HCT116 (cell line): ENCODE data around the gene PDLIM7. TPM values are rescaled to one million over a fixed set of nuclear protein-coding genes. Genes with fewer than 3 reads are reported as not detected.

ENCODE experiments used
- ATAC-seq: fragments of 200-7000 bp; cut with Tn5 transposase; 2 replicates; pipeline ENCODE4 v1.9.1; 2020; ENCODE audit warnings: mild to moderate bottlenecking, moderate library complexity
- BruUV-seq: library from RNA; stranded (reverse); fragments of 400-500 nt; replicated peaks from 2 replicates; lab custom pipeline; 2021; lab: Mats Ljungman, UMichigan
- CTCF ChIA-PET: fragments of 300-600 bp; sonication (Branson Sonifier 250); formaldehyde crosslinking; loops from one replicate; lab custom pipeline; 2021; ENCODE audit warnings: antibody characterized with exemption; lab: Charles Lee
- POLR2A ChIA-PET: fragments of 300-600, 350-600 bp; sonication (Branson Sonifier 250); formaldehyde crosslinking; loops from one replicate; lab custom pipeline; 2021; ENCODE audit warnings: antibody characterized with exemption; lab: Charles Lee
- RAD21 ChIA-PET, 2 experiments: fragments of 300-600 bp; sonication (Branson Sonifier 250); formaldehyde crosslinking; loops; one replicate each; lab custom pipeline; 2023; ENCODE audit warnings: low total read pairs in 2 of 2; ENCODE audit not compliant: uncharacterized antibody in 2 of 2, unreplicated experiment in 2 of 2, low non-redundant PET in 1 of 2; lab: Charles Lee
- DNase-seq: peaks from one replicate; pipeline ENCODE4 v3.0.0-alpha.2; 2010; ENCODE audit warnings: low read depth, low spot score
- H2AFZ ChIP-seq: fragments of 200-600 bp; shearing (Covaris generic), sonication (generic); 2 replicates; pipeline ENCODE4 v1.6.1; 2017; ENCODE audit warnings: low read depth, mixed run types, mixed read lengths, antibody characterized with exemption, low read length; ENCODE audit not compliant: poor library complexity, severe bottlenecking
- H3K27ac ChIP-seq: 2 replicates; pipeline ENCODE4 v1.5.1; 2012; ENCODE audit warnings: low read depth, low read length
- H3K27me3 ChIP-seq: fragments of 200-600 bp; sonication (generic); 2 replicates; pipeline ENCODE4 v1.6.1; 2016; ENCODE audit warnings: mixed run types, low read length, mixed read lengths; ENCODE audit not compliant: insufficient read depth
- H3K36me3 ChIP-seq, 2 experiments: fragments of 200-500 bp in 1 of 2; fragments of 200-600 bp in 1 of 2; sonication (Bioruptor generic) in 1 of 2; sonication (generic) in 1 of 2; 2 replicates each; pipeline versions ENCODE4 v1.5.1 to v1.6.1; 2014 to 2016; ENCODE audit warnings: low read length in 2 of 2, inconsistent platforms in 1 of 2, mixed read lengths in 1 of 2, mixed run types in 1 of 2; ENCODE audit not compliant: insufficient read depth in 2 of 2, control insufficient read depth in 1 of 2
- H3K4me1 ChIP-seq, 2 experiments: fragments of 200-600 bp in 1 of 2; sonication (generic) in 1 of 2; 2 replicates each; pipeline versions ENCODE4 v1.5.1 to v1.6.1; 2012 to 2017; ENCODE audit warnings: low read length in 2 of 2, inconsistent platforms in 1 of 2, mild to moderate bottlenecking in 1 of 2, mixed read lengths in 1 of 2, mixed run types in 1 of 2, moderate library complexity in 1 of 2; ENCODE audit not compliant: insufficient read depth in 2 of 2, control insufficient read depth in 1 of 2
- H3K4me2 ChIP-seq: fragments of 200-600 bp; sonication (generic); 2 replicates; pipeline ENCODE4 v1.6.1; 2017; ENCODE audit warnings: mixed run types, low read length, mixed read lengths
- H3K4me3 ChIP-seq, 2 experiments: fragments of 200-600 bp in 1 of 2; sonication (generic) in 1 of 2; replicated peaks in 1 of 2; 2 replicates each; pipeline ENCODE4 v1.5.1; 2011 to 2016; ENCODE audit warnings: low read length in 2 of 2, control low read depth in 1 of 2, low read depth in 1 of 2, mild to moderate bottlenecking in 1 of 2, mixed read lengths in 1 of 2, mixed run types in 1 of 2
- H3K79me2 ChIP-seq: fragments of 200-600 bp; sonication (generic); 2 replicates; pipeline ENCODE4 v1.6.1; 2017; ENCODE audit warnings: mild to moderate bottlenecking, mixed run types, low read length, moderate library complexity, mixed read lengths; ENCODE audit not compliant: insufficient read depth
- H3K9ac ChIP-seq: fragments of 200-600 bp; sonication (generic); 2 replicates; pipeline ENCODE4 v1.6.1; 2016; ENCODE audit warnings: low read length, mixed read lengths
- H3K9me2 ChIP-seq: fragments of 200-600 bp; sonication (generic), shearing (Covaris generic); 2 replicates; pipeline ENCODE4 v1.6.1; 2017; ENCODE audit warnings: mixed run types, mild to moderate bottlenecking, moderate library complexity; ENCODE audit not compliant: insufficient read depth
- H3K9me3 ChIP-seq, 2 experiments: fragments of 200-500 bp in 1 of 2; fragments of 200-600 bp in 1 of 2; sonication (Bioruptor generic) in 1 of 2; sonication (generic) in 1 of 2; 2 replicates each; pipeline ENCODE4 v1.6.1; 2014 to 2017; ENCODE audit warnings: low read length in 2 of 2, mixed read lengths in 2 of 2, inconsistent platforms in 1 of 2, low read depth in 1 of 2, mild to moderate bottlenecking in 1 of 2, mixed run types in 1 of 2, moderate library complexity in 1 of 2; ENCODE audit not compliant: control insufficient read depth in 1 of 2, insufficient read depth in 1 of 2
- H4K20me1 ChIP-seq: fragments of 200-600 bp; sonication (generic), shearing (Covaris generic); 2 replicates; pipeline ENCODE4 v1.6.1; 2017; ENCODE audit warnings: mixed run types, mild to moderate bottlenecking, moderate library complexity; ENCODE audit not compliant: insufficient read depth
- CBX3 ChIP-seq: IDR thresholded peaks from 2 replicates; pipeline ENCODE4 v1.6.1; 2012; ENCODE audit warnings: low read depth
- CEBPB ChIP-seq: IDR thresholded peaks from 2 replicates; pipeline ENCODE4 v1.6.1; 2012; ENCODE audit warnings: low read depth
- CTCF ChIP-seq, 3 experiments: fragments of 200-600 bp in 1 of 3; sonication (generic) in 1 of 3; IDR thresholded peaks in 2 of 3; conservative IDR thresholded peaks in 1 of 3; 2 replicates each; pipeline ENCODE4 v1.5.1; 2012 to 2017; ENCODE audit warnings: low read depth in 2 of 3, low read length in 2 of 3, antibody characterized with exemption in 1 of 3, borderline replicate concordance in 1 of 3, control low read depth in 1 of 3, mild to moderate bottlenecking in 1 of 3, mixed read lengths in 1 of 3, mixed run types in 1 of 3, moderate library complexity in 1 of 3; ENCODE audit not compliant: insufficient read depth in 1 of 3
- EGR1 ChIP-seq: IDR thresholded peaks from 2 replicates; pipeline ENCODE4 v1.6.1; 2012; ENCODE audit warnings: low read depth
- ELF1 ChIP-seq: IDR thresholded peaks from 2 replicates; pipeline ENCODE4 v1.6.1; 2012; ENCODE audit warnings: low read depth, borderline replicate concordance
- POLR2AphosphoS5 ChIP-seq: IDR thresholded peaks from 2 replicates; pipeline ENCODE4 v1.6.1; 2011; ENCODE audit warnings: mild to moderate bottlenecking, low read depth, low read length, moderate library complexity
- SIN3A ChIP-seq: IDR thresholded peaks from 2 replicates; pipeline ENCODE4 v1.6.1; 2012; ENCODE audit warnings: low read depth
- TCF7L2 ChIP-seq: IDR thresholded peaks from 2 replicates; pipeline ENCODE4 v1.7.0; 2011; ENCODE audit warnings: borderline replicate concordance, inconsistent platforms; ENCODE audit not compliant: insufficient read depth, insufficient read length; ENCODE audit errors: extremely low read depth
- YY1 ChIP-seq: IDR thresholded peaks from 2 replicates; pipeline ENCODE4 v1.6.1; 2011; ENCODE audit warnings: low read length, low read depth, moderate library complexity, mild to moderate bottlenecking; ENCODE audit not compliant: insufficient replicate concordance; ENCODE audit errors: extremely low read depth
- intact Hi-C: fragments of 100-400 bp; cut with micrococcal nuclease; formaldehyde crosslinking; loops from 2 replicates; pipeline ENCODE4 v1.10.0; 2022
- total RNA-seq: library from RNA; stranded (reverse); gene quantifications from one replicate; pipeline ENCODE4 v1.2.1, GENCODE V29; 2021; ENCODE audit not compliant: unreplicated experiment

PDLIM7 gene
- total RNA-seq, 1 experiment from 2014 or later, result 153 TPM

GRCh38 chr5:177445917-177446199 is 51.5 kb downstream of the PDLIM7 start (continued):
- no peak for TF ChIP-seq CTCF (IDR thresholded peaks at IDR 0.05 in 2 of 3, conservative IDR thresholded peaks at IDR 0.05 in 1 of 3; ENCODE audit: borderline replicate concordance in 1 of 3, insufficient read depth in 1 of 3, low read depth in 2 of 3, low read length in 2 of 3)
- TF ChIP-seq YY1, result no peak
- TF ChIP-seq ELF1, result no peak
- TF ChIP-seq TCF7L2, result no peak
- no peak for TF ChIP-seq CEBPB
- no peak for TF ChIP-seq EGR1
- TF ChIP-seq SIN3A, result no peak

DNA sequence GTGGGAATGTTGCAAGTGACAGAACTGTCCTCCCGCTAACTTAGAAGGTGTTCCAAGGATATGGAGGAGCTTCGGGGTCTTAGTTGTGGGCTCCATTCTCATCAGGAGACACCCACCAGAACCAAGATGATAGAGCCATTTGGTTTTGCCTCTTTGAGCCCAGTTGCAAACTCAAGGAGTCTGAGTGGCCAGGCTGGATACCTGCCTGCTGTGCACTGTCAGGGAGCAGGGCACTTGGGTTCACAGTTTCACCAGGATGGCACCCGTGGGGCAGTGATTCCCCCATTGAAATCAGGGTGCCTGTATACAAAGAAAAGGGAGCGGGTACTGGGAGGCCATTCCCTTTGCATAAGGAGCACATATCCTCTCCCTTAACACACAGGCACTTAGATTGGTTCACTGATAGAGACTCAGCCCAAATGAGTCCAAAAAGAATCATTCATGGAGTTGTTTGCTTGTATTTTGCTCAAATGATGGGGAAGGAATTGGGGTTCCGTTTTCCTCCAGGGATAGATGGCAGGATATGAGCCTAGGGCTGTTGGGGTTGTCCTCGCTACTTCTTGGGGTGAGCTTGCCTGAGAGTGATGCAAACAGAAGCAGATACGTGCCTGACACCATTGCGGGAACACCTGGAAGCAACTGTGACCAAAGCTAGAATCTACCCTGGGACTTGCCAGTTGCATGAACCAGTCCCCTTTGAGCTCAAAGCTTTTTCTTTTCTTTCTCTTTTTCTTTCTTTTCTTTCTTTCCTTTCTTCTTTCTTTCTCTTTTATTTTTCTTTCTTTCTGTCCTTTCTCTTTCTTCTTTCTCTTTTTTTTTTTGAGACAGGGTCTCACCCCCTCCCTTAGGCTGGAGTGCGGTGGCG is 52.1 kb downstream of the PDLIM7 start:
- Histone ChIP-seq H3K4me3 (peak overlapping the region in 1 of 2 experiments; percentile 86; a peak in 2 of 4 replicates), H3K4me2 (peak overlapping the region; percentile 99), H3K79me2 (peaks cover 67% of the 10 kb centered on the region), H2AFZ (no peak overlapping the region), H3K9me3 (no peaks in the 10 kb centered on the region), H3K36me3 (peaks cover 0 to 17% of the 10 kb centered on the region in 2 experiments; a peak in 2 of 4 replicates), H3K4me1 (peaks cover 9 to 56% of the 10 kb centered on the region in 2 experiments), H3K27ac (peak overlapping the region; percentile 95; the same call in 1 of the 2 replicates), H3K9me2 (no peaks in the 10 kb centered on the region), H3K27me3 (no peaks in the 10 kb centered on the region), H4K20me1 (peaks cover 3% of the 10 kb centered on the region; the same call in 1 of the 2 replicates), H3K9ac (peak overlapping the region; percentile 99)
- POLR2A ChIA-PET, result interaction anchor here (1.1 to 2.4 kb wide), 3 partner anchors 19 to 93 kb away, joined by 5 to 10 read pairs (median 7); partner anchors contain the start of genes GRK6, LMAN2 and PDLIM7
- intact Hi-C loops, result no loop called here
- RAD21 ChIA-PET, result interaction anchor here in 1 of 2 experiments (1.0 to 1.5 kb wide), 2 partner anchors 40 to 55 kb away, joined by 3 to 5 read pairs; no protein-coding TSS in a partner anchor
- BruUV-seq, result TSS peak; percentile 49
- no peak for DNase-seq
- peak; percentile 12; the same call in 1 of the 2 replicates for TF ChIP-seq POLR2AphosphoS5
- no peak for TF ChIP-seq CBX3
- CTCF ChIA-PET, result interaction anchor here (0.8 to 6.3 kb wide), 4 partner anchors 10 to 62 kb away, joined by 3 to 53 read pairs (median 14); no protein-coding TSS in a partner anchor
- ATAC-seq, result no peak
